SKM-1 treated with dmso at 0.1 percent for 144 hours (cell line): ENCODE results near the gene RALB.

Source experiments
- DNase-seq: peaks from one replicate; lab custom pipeline; 2025; ENCODE audit not compliant: unreplicated experiment; lab: John Stamatoyannopoulos, UW

RALB gene

GRCh38 chr2:120262150-120262549 lies 9.5 kb downstream of the RALB start:
- DNase-seq, result no peak

GRCh38 chr2:120262761-120263428 lies 10.2 kb downstream of the RALB start:
- DNase-seq, result no peak

DNA sequence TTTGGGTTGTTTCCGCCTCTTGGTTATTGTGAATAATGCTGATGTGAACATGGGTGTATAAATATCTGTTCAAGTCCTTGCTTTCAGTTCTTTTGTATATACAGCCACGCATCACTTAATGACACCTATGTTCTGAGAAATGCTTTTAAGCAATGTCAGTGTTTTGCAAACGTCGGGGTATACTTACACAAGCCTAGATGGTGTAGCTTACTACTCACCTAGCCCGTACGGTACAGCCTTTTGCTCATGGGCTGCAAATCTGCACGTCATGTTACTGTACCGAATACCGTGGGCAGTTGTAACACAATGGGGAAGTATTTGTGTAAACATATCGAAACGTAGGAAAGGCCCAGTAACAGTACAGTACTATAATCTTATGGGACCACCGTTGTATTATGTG lies 12.4 kb downstream of the RALB start:
- DNase-seq, result no peak

GRCh38 chr2:120267348-120267747 lies 14.7 kb downstream of the RALB start:
- no peak for DNase-seq

DNA sequence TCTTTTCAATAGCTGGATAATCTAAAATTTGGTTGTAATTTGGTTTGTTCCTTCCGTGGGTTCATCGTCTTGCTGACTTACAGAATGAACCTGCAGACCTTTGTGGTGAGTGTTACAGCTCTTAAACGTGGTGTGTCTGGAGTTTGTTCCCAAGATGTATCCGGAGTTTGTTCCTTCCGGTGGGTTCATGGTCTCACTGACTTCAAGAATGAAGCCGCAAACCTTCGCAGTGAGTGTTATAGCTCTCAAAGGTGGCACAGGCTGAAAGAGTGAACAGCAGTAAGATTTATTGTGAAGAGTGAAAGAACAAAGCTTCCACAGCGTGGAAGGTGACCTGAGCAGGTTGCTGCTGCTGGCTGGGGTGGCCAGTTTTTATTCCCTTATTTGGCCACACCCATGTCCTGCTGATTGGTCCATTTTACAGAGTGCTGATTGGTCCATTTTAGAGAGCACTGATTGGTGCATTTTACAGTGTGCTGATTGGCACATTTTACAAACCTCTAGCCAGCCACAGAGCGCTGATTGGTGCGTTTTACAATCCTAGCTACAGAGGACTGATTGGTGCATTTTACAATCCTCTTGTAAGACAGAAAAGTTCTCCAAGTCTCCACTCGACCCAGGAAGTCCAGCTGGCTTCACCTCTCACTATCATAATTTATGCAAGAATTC lies 16.6 kb downstream of the RALB start:
- DNase-seq, result no peak

- no peak for DNase-seq
These were observed 17.2 kb downstream of the RALB start for GRCh38 chr2:120269816-120270215.

GRCh38 chr2:120271711-120272379 lies 19.2 kb downstream of the RALB start:
- no peak for DNase-seq

GRCh38 chr2:120272763-120273481 lies 20.3 kb downstream of the RALB start:
- DNase-seq, result no peak

DNA sequence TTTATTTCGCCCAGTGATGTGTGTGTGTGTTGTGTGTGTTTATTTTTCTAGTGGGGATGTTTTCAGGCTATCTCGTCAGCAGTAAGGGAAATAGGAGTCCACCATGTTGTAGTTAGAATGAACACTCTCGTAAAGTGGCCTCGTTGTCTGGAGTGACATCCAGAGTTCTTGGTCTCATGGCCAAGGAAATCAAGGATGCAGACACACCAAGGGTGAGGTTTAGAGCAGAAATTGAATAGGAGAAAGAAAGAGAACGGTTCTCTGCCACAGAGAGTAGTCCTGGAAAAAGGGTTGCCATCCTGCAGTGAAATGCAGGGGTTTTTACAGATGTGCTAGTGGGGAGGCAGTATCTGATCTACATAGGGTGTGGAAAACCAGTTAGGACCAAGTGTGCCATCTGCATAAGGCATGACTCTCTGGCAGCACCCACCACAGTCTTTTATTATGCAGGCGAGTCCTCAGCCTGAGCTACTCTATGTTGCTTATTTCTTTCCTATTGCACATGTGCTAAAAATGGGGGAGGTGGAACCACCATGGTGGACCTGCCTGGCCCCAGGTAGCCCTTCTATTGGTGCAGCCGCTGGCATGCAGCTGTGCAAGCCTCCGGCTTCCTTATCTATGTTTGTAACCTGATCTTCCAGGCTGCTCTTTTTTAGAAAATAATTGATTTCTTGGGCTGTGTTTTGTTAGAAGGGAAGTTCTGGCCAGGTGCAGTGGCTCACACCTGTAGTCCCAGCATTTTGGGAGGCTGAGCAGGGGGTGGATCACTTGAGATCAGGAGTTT lies 23.2 kb downstream of the RALB start:
- DNase-seq, result no peak

DNA sequence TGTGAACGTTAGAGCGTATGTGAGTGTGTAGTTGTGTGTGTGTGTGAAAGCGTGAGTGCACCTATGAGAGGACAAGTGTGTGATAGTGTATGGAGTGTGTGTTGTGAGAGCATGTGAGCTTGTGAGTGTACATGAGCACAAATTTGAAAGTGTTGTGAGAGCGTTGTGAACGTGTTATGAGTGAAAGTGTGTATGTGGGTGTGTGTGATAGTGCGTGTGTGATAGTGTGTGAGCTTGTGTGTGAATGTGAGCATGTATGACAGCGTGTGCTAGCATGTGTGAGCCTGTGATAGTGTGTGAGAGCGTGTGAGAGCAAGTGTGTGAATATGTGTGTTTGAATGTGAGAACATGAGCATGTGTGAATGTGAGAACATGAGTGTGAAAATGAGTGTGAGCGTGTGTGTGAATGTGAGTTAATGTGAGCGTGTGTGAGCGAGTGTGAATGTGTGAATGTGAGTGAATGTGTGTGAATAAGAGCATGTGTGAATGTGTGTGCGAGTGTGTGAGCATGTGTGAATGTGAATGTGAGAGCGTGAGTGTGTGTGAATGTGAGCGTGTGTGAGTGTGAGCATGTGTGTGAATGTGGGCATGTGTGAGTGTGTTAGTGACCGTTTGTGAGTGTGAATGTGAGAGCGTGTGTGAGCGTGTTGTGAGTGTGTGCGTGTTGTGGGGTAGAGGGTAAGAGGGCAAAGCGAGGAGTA lies 25.0 kb downstream of the RALB start:
- no peak for DNase-seq

- no peak for DNase-seq
These were observed 26.2 kb downstream of the RALB start for GRCh38 chr2:120278901-120279300.

DNA sequence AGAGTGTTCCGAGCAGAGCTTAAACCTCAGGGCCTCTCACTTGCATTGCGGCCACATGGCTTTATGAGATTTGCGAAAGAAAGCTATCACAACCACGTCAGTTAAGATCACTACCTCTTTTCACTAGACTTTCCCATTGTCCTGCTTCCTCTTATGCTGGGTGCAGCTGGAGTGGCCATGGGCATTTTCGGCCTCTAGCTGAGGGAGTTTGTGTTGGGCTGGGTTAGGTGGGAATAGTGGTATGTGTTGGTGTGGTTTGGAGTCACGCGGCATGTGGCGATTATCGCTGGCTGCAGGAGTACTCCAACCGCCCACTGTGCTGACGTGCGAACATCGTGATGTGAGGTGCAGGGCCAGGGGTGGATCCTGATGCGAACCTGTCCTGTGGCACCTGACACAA lies 27.1 kb downstream of the RALB start:
- DNase-seq, result peak; percentile 19

GRCh38 chr2:120283649-120284048 lies 31.0 kb downstream of the RALB start:
- DNase-seq, result no peak

- no peak for DNase-seq
These were observed 32.4 kb downstream of the RALB start for GRCh38 chr2:120285056-120285455.

GRCh38 chr2:120287183-120288015 lies 34.7 kb downstream of the RALB start:
- DNase-seq, result peak; percentile 30

DNA sequence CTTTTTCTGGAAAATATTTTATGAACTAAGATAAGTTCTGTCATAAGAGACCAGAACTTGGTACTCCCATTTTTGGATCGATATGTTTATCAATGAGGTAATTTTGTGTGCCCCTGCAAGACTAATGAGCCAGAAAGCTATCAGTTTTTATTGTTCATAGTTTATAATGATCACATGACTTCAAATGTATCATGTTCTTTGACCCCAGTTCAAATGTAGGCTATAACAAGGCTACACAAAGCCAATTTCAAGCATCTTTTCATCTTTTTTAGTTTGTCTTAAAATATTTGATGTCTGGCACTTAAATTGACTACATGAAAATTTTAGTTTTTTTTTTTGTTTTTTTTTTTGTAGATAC lies 35.3 kb downstream of the RALB start:
- no peak for DNase-seq

DNA sequence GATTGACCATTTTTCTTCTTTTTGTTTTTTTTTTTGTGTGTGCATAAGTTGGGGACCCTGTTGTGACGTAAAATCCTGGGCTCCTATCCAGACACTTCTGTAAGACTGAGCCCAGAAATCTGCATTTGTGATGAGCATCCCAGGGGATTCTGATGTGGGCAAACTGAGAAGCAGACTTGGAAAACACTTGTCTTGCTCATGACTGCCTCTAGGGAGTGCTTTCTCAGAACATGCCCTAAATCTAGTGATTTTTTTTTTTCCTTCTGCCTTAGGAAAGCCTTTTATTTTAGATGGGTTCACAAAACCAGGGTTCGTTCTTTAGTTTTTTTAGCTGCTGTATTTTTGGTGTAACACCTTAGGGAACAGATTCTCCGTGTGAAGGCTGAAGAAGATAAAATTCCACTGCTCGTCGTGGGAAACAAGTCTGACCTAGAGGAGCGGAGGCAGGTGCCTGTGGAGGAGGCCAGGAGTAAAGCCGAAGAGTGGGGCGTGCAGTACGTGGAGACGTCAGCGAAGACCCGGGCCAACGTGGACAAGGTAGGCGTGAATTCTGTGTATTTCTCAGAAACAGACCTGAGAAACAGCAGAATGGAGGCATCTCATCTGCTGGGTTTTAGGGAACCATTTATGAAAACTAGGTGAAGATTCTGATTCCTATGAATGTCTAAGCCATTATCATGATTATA lies 36.7 kb downstream of the RALB start:
- no peak for DNase-seq

DNA sequence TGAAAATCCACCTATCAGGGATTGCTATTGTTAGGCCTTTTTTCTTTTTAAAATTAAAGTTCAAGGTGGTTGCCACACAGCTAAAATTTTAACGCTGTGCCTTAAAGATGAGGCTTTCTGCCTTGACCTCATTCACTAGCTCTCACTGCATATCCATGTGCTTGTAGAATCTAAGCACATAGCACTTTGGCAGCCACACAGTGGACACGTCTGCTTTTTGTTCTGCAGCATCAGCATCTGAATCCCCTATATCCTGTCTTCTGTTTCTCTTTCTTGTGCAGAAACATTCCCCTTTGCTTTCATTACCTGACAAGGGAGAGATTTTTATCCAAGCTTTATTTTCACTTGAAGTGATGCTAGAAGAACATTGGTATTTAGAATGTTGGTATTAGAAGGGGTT lies 38.1 kb downstream of the RALB start:
- no peak for DNase-seq
